ENCODE data around the gene ATXN10. TPM values are rescaled to one million over a fixed set of nuclear protein-coding genes. Genes with fewer than 3 reads are reported as not detected.

Gene ATXN10
- total RNA-seq, 1 experiment from 2014 or later = 135 TPM

DNA sequence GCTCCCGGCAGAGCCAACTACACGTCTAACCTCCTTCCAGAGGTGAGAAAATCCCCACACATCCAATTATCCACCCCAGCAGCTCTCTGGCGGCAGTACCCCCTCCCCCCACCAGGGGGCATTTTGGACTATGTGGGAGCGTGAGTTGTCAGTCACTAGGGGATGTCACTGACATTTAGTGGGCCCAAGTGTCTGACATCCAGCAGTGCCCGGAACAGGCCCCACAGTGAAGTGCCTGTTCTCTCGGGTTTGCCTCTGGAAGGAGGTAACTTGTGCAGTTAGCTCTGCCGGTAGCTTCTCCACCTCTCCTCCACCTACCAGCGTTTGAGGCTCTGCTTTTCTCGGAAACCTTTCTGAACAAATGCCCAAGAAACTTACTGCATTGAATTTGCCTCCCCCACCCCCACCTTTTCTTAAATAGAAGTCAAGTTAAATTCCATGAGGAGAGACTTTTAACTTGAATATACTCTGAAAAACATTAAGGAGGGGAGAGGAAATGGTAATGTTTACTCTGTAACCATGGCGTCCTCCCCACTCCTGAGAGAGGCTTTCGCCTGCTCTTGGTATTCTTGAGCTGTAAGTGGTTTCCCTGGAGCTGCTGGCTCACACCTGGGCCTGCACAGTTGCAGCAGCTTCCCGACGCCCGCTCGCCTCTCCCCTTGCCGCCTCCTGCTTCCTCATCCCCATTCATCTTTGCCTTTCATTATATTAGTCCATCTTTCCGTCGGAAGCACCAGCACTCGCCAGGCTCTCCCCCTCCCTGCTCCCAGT, 192.5 kb downstream of the ATXN10 start:
- intact Hi-C loops (cut with micrococcal nuclease) = loop anchor here (2.0 to 10.0 kb wide), 3 partner anchors 105 to 289 kb away; no protein-coding TSS in a partner anchor
- H3K4me2 ChIP-seq (ENCODE audit: low read length) = no peak overlapping the region
- no peaks in the 10 kb centered on the region for H3K9me2 ChIP-seq (ENCODE audit: insufficient read depth)
- no peaks in the 10 kb centered on the region for H3K27me3 ChIP-seq (ENCODE audit: insufficient read depth, low read length)
- H3K79me2 ChIP-seq (ENCODE audit: insufficient read depth, low read length) = no peaks in the 10 kb centered on the region
- no TSS peak for BruUV-seq (replicated peaks)
- ATAC-seq = peak; percentile 88
- H3K9ac ChIP-seq (ENCODE audit: low read length) = no peak overlapping the region
- ChIA-PET RAD21 (ENCODE audit: low non-redundant PET in 1 of 2, low total read pairs in 2 of 2, uncharacterized antibody in 2 of 2, unreplicated experiment in 2 of 2) (interaction anchor here (0.6 to 2.8 kb wide), 5 partner anchors 105 to 286 kb away, joined by 3 to 10 read pairs (median 3); no protein-coding TSS in a partner anchor), CTCF (interaction anchor here (0.6 to 2.5 kb wide), 14 partner anchors 10 to 287 kb away, joined by 3 to 25 read pairs (median 4); no protein-coding TSS in a partner anchor), POLR2A (no interaction called here)
- TF ChIP-seq, protein P1, sequence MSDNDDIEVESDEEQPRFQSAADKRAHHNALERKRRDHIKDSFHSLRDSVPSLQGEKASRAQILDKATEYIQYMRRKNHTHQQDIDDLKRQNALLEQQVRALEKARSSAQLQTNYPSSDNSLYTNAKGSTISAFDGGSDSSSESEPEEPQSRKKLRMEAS (IDR thresholded peaks at IDR 0.05) = no peak
- TF ChIP-seq SIN3A (IDR thresholded peaks at IDR 0.05; ENCODE audit: low read depth) = no peak
- TF ChIP-seq RAD21 (IDR thresholded peaks at IDR 0.05; ENCODE audit: low read depth) = peak; percentile 91
- TF ChIP-seq SRF (IDR thresholded peaks at IDR 0.05; ENCODE audit: low read depth) = no peak
- TF ChIP-seq ELF1 (IDR thresholded peaks at IDR 0.05; ENCODE audit: borderline replicate concordance, low read depth) = no peak
- no peak for TF ChIP-seq ZFX (IDR thresholded peaks at IDR 0.05)
- peak; percentile 95 to 98 (median 95) for TF ChIP-seq CTCF (IDR thresholded peaks at IDR 0.05 in 2 of 3, conservative IDR thresholded peaks at IDR 0.05 in 1 of 3; ENCODE audit: borderline replicate concordance in 1 of 3, insufficient read depth in 1 of 3, low read depth in 2 of 3, low read length in 2 of 3)
- TF ChIP-seq POLR2A (IDR thresholded peaks at IDR 0.05; ENCODE audit: borderline replicate concordance, extremely low read depth, insufficient read depth, insufficient read length) = no peak
- TF ChIP-seq TCF7L2 (IDR thresholded peaks at IDR 0.05; ENCODE audit: borderline replicate concordance, extremely low read depth, insufficient read depth, insufficient read length) = no peak
- no peak for TF ChIP-seq ZNF274 (IDR thresholded peaks at IDR 0.05; ENCODE audit: low read depth, low read length)
- no peak for TF ChIP-seq SP1 (IDR thresholded peaks at IDR 0.05; ENCODE audit: low read depth)
- TF ChIP-seq ZBTB33 (IDR thresholded peaks at IDR 0.05; ENCODE audit: extremely low read depth, insufficient replicate concordance, low read length) = no peak
- TF ChIP-seq CEBPB (IDR thresholded peaks at IDR 0.05; ENCODE audit: low read depth) = no peak
- H3K4me1 ChIP-seq (ENCODE audit: control insufficient read depth in 1 of 2, insufficient read depth in 2 of 2, low read length in 2 of 2) = peaks cover 0 to 3% of the 10 kb centered on the region in 2 experiments; a peak in 2 of 4 replicates
- no peaks in the 10 kb centered on the region for H4K20me1 ChIP-seq (ENCODE audit: insufficient read depth)
- no peak overlapping the region for H3K4me3 ChIP-seq (replicated peaks in 1 of 2; ENCODE audit: low read depth in 1 of 2, low read length in 2 of 2)
- no peaks in the 10 kb centered on the region for H3K36me3 ChIP-seq (ENCODE audit: control insufficient read depth in 1 of 2, insufficient read depth in 2 of 2, low read length in 2 of 2)
- H3K27ac ChIP-seq (ENCODE audit: low read depth, low read length) = no peak overlapping the region
- peak; percentile 33 for DNase-seq (ENCODE audit: low read depth, low spot score)
- no peak overlapping the region for H2AFZ ChIP-seq (ENCODE audit: low read depth, low read length, poor library complexity, severe bottlenecking)
- H3K9me3 ChIP-seq (ENCODE audit: control insufficient read depth in 1 of 2, insufficient read depth in 1 of 2, low read depth in 1 of 2, low read length in 2 of 2) = no peaks in the 10 kb centered on the region
